Measurements from ENCODE around the gene OR5C1. TPM values are rescaled to one million over a fixed set of nuclear protein-coding genes. Genes with fewer than 3 reads are reported as not detected.
A peak's percentile ranks its signal among the peaks of the same experiment; 100 is the strongest.

Gene OR5C1
- total RNA-seq = not detected in 2 replicates

GRCh38 chr9:122788831-122789230, at the start of gene OR5C1:
Gene OR5C1, plus strand, starts transcription at chr9:122788933. Its CDS starts 0 bp downstream, at chr9:122788933.
- Mint-ChIP-seq H3K27me3 (peaks cover 3% of the 10 kb centered on the region), H3K4me3 (no peak within 1 kb of the TSS), H3K4me1 (no peaks in the 10 kb centered on the region), H3K27ac (no peak within 1 kb of the TSS), H3K9me3 (peaks cover 4% of the 10 kb centered on the region), H3K36me3 (ENCODE audit: low read depth) (no peaks in the 10 kb centered on the region)
- DNase-seq = peak; percentile 40
- intact Hi-C loops (cut with micrococcal nuclease) = no loop called here

GRCh38 chr9:122742003-122742402, 46.7 kb upstream of the OR5C1 start, which contains the start of gene OR1L6:
Gene OR1L6, plus strand, starts transcription at chr9:122742303. Its CDS starts 7,545 bp downstream, at chr9:122749848.
- H3K27me3 Mint-ChIP-seq = no peaks in the 10 kb centered on the region
- H3K36me3 Mint-ChIP-seq (ENCODE audit: low read depth) = no peaks in the 10 kb centered on the region
- H3K9me3 Mint-ChIP-seq = peaks cover 9% of the 10 kb centered on the region
- no peak within 1 kb of the TSS for H3K27ac Mint-ChIP-seq
- no peak within 1 kb of the TSS for H3K4me3 Mint-ChIP-seq
- intact Hi-C loops (cut with micrococcal nuclease) = no loop called here
- DNase-seq = no peak
- H3K4me1 Mint-ChIP-seq = no peaks in the 10 kb centered on the region

GRCh38 chr9:122754825-122755224, 33.9 kb upstream of the OR5C1 start:
- peaks cover 14% of the 10 kb centered on the region for H3K9me3 Mint-ChIP-seq
- H3K27me3 Mint-ChIP-seq = no peaks in the 10 kb centered on the region
- DNase-seq = no peak
- no peak overlapping the region for H3K4me3 Mint-ChIP-seq
- no peaks in the 10 kb centered on the region for H3K36me3 Mint-ChIP-seq (ENCODE audit: low read depth)
- H3K4me1 Mint-ChIP-seq = no peaks in the 10 kb centered on the region
- no peak overlapping the region for H3K27ac Mint-ChIP-seq
- intact Hi-C loops (cut with micrococcal nuclease) = no loop called here

GRCh38 chr9:122767817-122768216, 20.9 kb upstream of the OR5C1 start:
- Mint-ChIP-seq H3K9me3 (peaks cover 12% of the 10 kb centered on the region), H3K4me3 (no peak overlapping the region), H3K4me1 (no peaks in the 10 kb centered on the region), H3K27ac (no peak overlapping the region), H3K27me3 (no peaks in the 10 kb centered on the region), H3K36me3 (ENCODE audit: low read depth) (no peaks in the 10 kb centered on the region)
- intact Hi-C loops (cut with micrococcal nuclease) = no loop called here
- DNase-seq = no peak

- H3K27ac Mint-ChIP-seq = no peak overlapping the region
- no peak overlapping the region for H3K4me3 Mint-ChIP-seq
- intact Hi-C loops (cut with micrococcal nuclease) = no loop called here
- H3K9me3 Mint-ChIP-seq = peaks cover 12% of the 10 kb centered on the region
- H3K4me1 Mint-ChIP-seq = no peaks in the 10 kb centered on the region
- H3K36me3 Mint-ChIP-seq (ENCODE audit: low read depth) = no peaks in the 10 kb centered on the region
- DNase-seq = no peak
- no peaks in the 10 kb centered on the region for H3K27me3 Mint-ChIP-seq
Observed at GRCh38 chr9:122777052-122777451, 11.7 kb upstream of the OR5C1 start.

- intact Hi-C loops (cut with micrococcal nuclease) = no loop called here
- H3K36me3 Mint-ChIP-seq (ENCODE audit: low read depth) = no peaks in the 10 kb centered on the region
- H3K4me3 Mint-ChIP-seq = no peak overlapping the region
- no peak overlapping the region for H3K27ac Mint-ChIP-seq
- no peaks in the 10 kb centered on the region for H3K27me3 Mint-ChIP-seq
- H3K9me3 Mint-ChIP-seq = peaks cover 5% of the 10 kb centered on the region
- no peak for DNase-seq
- no peaks in the 10 kb centered on the region for H3K4me1 Mint-ChIP-seq
Observed at GRCh38 chr9:122777935-122778627, 10.7 kb upstream of the OR5C1 start.

GRCh38 chr9:122779181-122779580, 9.6 kb upstream of the OR5C1 start:
- Mint-ChIP-seq H3K4me3 (no peak overlapping the region), H3K27ac (no peak overlapping the region), H3K36me3 (ENCODE audit: low read depth) (no peaks in the 10 kb centered on the region), H3K27me3 (no peaks in the 10 kb centered on the region), H3K4me1 (no peaks in the 10 kb centered on the region), H3K9me3 (no peaks in the 10 kb centered on the region)
- intact Hi-C loops (cut with micrococcal nuclease) = no loop called here
- DNase-seq = peak; percentile 30

- Mint-ChIP-seq H3K27ac (no peak overlapping the region), H3K27me3 (peaks cover 3% of the 10 kb centered on the region), H3K9me3 (no peaks in the 10 kb centered on the region), H3K4me1 (no peaks in the 10 kb centered on the region), H3K4me3 (no peak overlapping the region), H3K36me3 (ENCODE audit: low read depth) (no peaks in the 10 kb centered on the region)
- intact Hi-C loops (cut with micrococcal nuclease) = no loop called here
- DNase-seq = no peak
Observed at GRCh38 chr9:122780026-122780425, 8.7 kb upstream of the OR5C1 start.

- DNase-seq = peak; percentile 31
- H3K4me3 Mint-ChIP-seq = no peak overlapping the region
- H3K36me3 Mint-ChIP-seq (ENCODE audit: low read depth) = no peaks in the 10 kb centered on the region
- H3K27me3 Mint-ChIP-seq = peaks cover 3% of the 10 kb centered on the region
- intact Hi-C loops (cut with micrococcal nuclease) = no loop called here
- H3K9me3 Mint-ChIP-seq = no peaks in the 10 kb centered on the region
- no peak overlapping the region for H3K27ac Mint-ChIP-seq
- no peaks in the 10 kb centered on the region for H3K4me1 Mint-ChIP-seq
Observed at GRCh38 chr9:122781671-122782070, 7.1 kb upstream of the OR5C1 start.

- H3K4me1 Mint-ChIP-seq = no peaks in the 10 kb centered on the region
- H3K9me3 Mint-ChIP-seq = no peaks in the 10 kb centered on the region
- peaks cover 3% of the 10 kb centered on the region for H3K27me3 Mint-ChIP-seq
Observed at GRCh38 chr9:122785269-122785668, 3.5 kb upstream of the OR5C1 start.

GRCh38 chr9:122786338-122786737, 2.4 kb upstream of the OR5C1 start:
- Mint-ChIP-seq H3K9me3 (no peaks in the 10 kb centered on the region), H3K27ac (no peak overlapping the region), H3K36me3 (ENCODE audit: low read depth) (no peaks in the 10 kb centered on the region), H3K4me3 (no peak overlapping the region), H3K4me1 (no peaks in the 10 kb centered on the region), H3K27me3 (peaks cover 3% of the 10 kb centered on the region)
- intact Hi-C loops (cut with micrococcal nuclease) = no loop called here
- DNase-seq = peak; percentile 26

More at GRCh38 chr9:122785269-122785668, 3.5 kb upstream of the OR5C1 start:
- Mint-ChIP-seq H3K4me3 (no peak overlapping the region), H3K36me3 (ENCODE audit: low read depth) (no peaks in the 10 kb centered on the region), H3K27ac (no peak overlapping the region)
- intact Hi-C loops (cut with micrococcal nuclease) = no loop called here
- DNase-seq = no peak

- DNase-seq = peak; percentile 41
- Mint-ChIP-seq H3K4me1 (no peaks in the 10 kb centered on the region), H3K9me3 (peaks cover 7% of the 10 kb centered on the region), H3K36me3 (ENCODE audit: low read depth) (no peaks in the 10 kb centered on the region), H3K4me3 (no peak overlapping the region), H3K27ac (no peak overlapping the region), H3K27me3 (peaks cover 3% of the 10 kb centered on the region)
- intact Hi-C loops (cut with micrococcal nuclease) = no loop called here
Observed at GRCh38 chr9:122789256-122790046, 718 bp downstream of the OR5C1 start.

GRCh38 chr9:122791872-122792669, 3.3 kb downstream of the OR5C1 start:
- peaks cover 7% of the 10 kb centered on the region for H3K9me3 Mint-ChIP-seq
- H3K36me3 Mint-ChIP-seq (ENCODE audit: low read depth) = no peaks in the 10 kb centered on the region
- DNase-seq = no peak
- H3K4me1 Mint-ChIP-seq = no peaks in the 10 kb centered on the region
- intact Hi-C loops (cut with micrococcal nuclease) = no loop called here
- no peaks in the 10 kb centered on the region for H3K27me3 Mint-ChIP-seq
- H3K27ac Mint-ChIP-seq = no peak overlapping the region
- no peak overlapping the region for H3K4me3 Mint-ChIP-seq
